A673 (cell line): ENCODE results near the gene OSBP2. TPM values are rescaled to one million over a fixed set of nuclear protein-coding genes. Genes with fewer than 3 reads are reported as not detected.

Experiments used
- BruUV-seq: library from RNA; stranded (reverse); fragments of 400-500 nt; replicated peaks from 2 replicates; lab custom pipeline; 2021; lab: Mats Ljungman, UMichigan
- CTCF ChIA-PET: fragments of 300-600 bp; sonication (Branson Sonifier 250); formaldehyde crosslinking; loops from one replicate; lab custom pipeline; 2022; ENCODE audit warnings: antibody characterized with exemption; lab: Charles Lee
- POLR2A ChIA-PET: fragments of 300-600 bp; sonication (Branson Sonifier 250); formaldehyde crosslinking; loops from one replicate; lab custom pipeline; 2022; ENCODE audit warnings: antibody characterized with exemption; ENCODE audit not compliant: low non-redundant PET; lab: Charles Lee
- DNase-seq: peaks from one replicate; pipeline ENCODE4 v3.0.0-alpha.2; 2015; ENCODE audit warnings: low spot score
- H3K27ac ChIP-seq: fragments of 200-600 bp; sonication (generic); 2 replicates; pipeline ENCODE4 v1.5.1; 2016; ENCODE audit warnings: mixed run types, low read depth, mild to moderate bottlenecking, mixed read lengths, antibody characterized with exemption, low read length; ENCODE audit not compliant: poor library complexity, severe bottlenecking
- H3K27me3 ChIP-seq: fragments of 200-600 bp; sonication (generic); replicated peaks from 2 replicates; pipeline ENCODE4 v1.6.1; 2017; ENCODE audit warnings: mixed run types, low read depth, mild to moderate bottlenecking, mixed read lengths, antibody characterized with exemption, low read length; ENCODE audit not compliant: insufficient read depth, poor library complexity
- H3K36me3 ChIP-seq: fragments of 200-600 bp; sonication (generic); 2 replicates; pipeline ENCODE4 v1.6.1; 2016; ENCODE audit warnings: mixed run types, mild to moderate bottlenecking, mixed read lengths, antibody characterized with exemption, low read length; ENCODE audit not compliant: insufficient read depth, poor library complexity, severe bottlenecking
- H3K4me1 ChIP-seq: fragments of 200-600 bp; sonication (generic); 2 replicates; pipeline ENCODE4 v1.6.1; 2017; ENCODE audit warnings: mixed run types, mild to moderate bottlenecking, mixed read lengths, antibody characterized with exemption, low read length; ENCODE audit not compliant: insufficient read depth, poor library complexity, severe bottlenecking
- H3K4me3 ChIP-seq: fragments of 200-600 bp; sonication (generic); 2 replicates; pipeline ENCODE4 v1.5.1; 2016; ENCODE audit warnings: low read depth, mixed run types, mild to moderate bottlenecking, mixed read lengths, low read length; ENCODE audit not compliant: poor library complexity, severe bottlenecking
- H3K9me3 ChIP-seq: fragments of 200-600 bp; sonication (generic); 2 replicates; pipeline ENCODE4 v1.6.1; 2016; ENCODE audit warnings: mixed run types, low read depth, mild to moderate bottlenecking, mixed read lengths, antibody characterized with exemption, low read length; ENCODE audit not compliant: poor library complexity, severe bottlenecking
- CTCF ChIP-seq: fragments of 300-800, 200-600 bp; sonication (generic); conservative IDR thresholded peaks from 2 replicates; pipeline ENCODE4 v1.5.1; 2017; ENCODE audit warnings: low read depth, mild to moderate bottlenecking, antibody characterized with exemption, low read length, moderate library complexity, mixed read lengths
- EZH2 ChIP-seq: fragments of 200-600 bp; sonication (generic); IDR thresholded peaks from 2 replicates; pipeline ENCODE4 v1.6.1; 2017; ENCODE audit warnings: borderline replicate concordance, low read depth, mild to moderate bottlenecking, mixed read lengths, antibody characterized with exemption, low read length; ENCODE audit not compliant: poor library complexity, severe bottlenecking
- intact Hi-C: fragments of 100-400 bp; cut with micrococcal nuclease; formaldehyde crosslinking; loops from one replicate; pipeline ENCODE4 v1.10.0; 2022; ENCODE audit not compliant: unreplicated experiment
- total RNA-seq: library from RNA; stranded (reverse); gene quantifications from 2 replicates; pipeline ENCODE4 v1.2.3, GENCODE V29; 2021

OSBP2 gene
- total RNA-seq, 1 experiment from 2014 or later, result 1.8 TPM

- CTCF ChIA-PET, result no interaction called here
- intact Hi-C loops, result no loop called here
- POLR2A ChIA-PET, result no interaction called here
Observed at GRCh38 chr22:30697975-30698374, 3.3 kb downstream of the OSBP2 start.

GRCh38 chr22:30701872-30702271 lies 7.2 kb downstream of the OSBP2 start:
- no peak overlapping the region for H3K4me3 ChIP-seq
- ChIA-PET CTCF (no interaction called here), POLR2A (no interaction called here)
- H3K4me1 ChIP-seq, result no peaks in the 10 kb centered on the region
- H3K9me3 ChIP-seq, result no peaks in the 10 kb centered on the region
- no TSS peak for BruUV-seq
- no peak overlapping the region for H3K27ac ChIP-seq
- TF ChIP-seq CTCF, result no peak
- no peak for TF ChIP-seq EZH2
- DNase-seq, result no peak
- no peaks in the 10 kb centered on the region for H3K27me3 ChIP-seq
- intact Hi-C loops, result no loop called here
- H3K36me3 ChIP-seq, result no peaks in the 10 kb centered on the region

More at GRCh38 chr22:30697975-30698374, 3.3 kb downstream of the OSBP2 start:
- no peak for DNase-seq
- no TSS peak for BruUV-seq
- peaks cover 5% of the 10 kb centered on the region for H3K4me1 ChIP-seq
- no peak for TF ChIP-seq EZH2
- no peak for TF ChIP-seq CTCF
- no peaks in the 10 kb centered on the region for H3K9me3 ChIP-seq
- no peak overlapping the region for H3K4me3 ChIP-seq
- no peaks in the 10 kb centered on the region for H3K36me3 ChIP-seq
- H3K27ac ChIP-seq, result no peak overlapping the region
- no peaks in the 10 kb centered on the region for H3K27me3 ChIP-seq

- H3K27ac ChIP-seq, result no peak overlapping the region
- intact Hi-C loops, result no loop called here
- no peaks in the 10 kb centered on the region for H3K4me1 ChIP-seq
- no peak for DNase-seq
- CTCF ChIA-PET, result no interaction called here
- H3K36me3 ChIP-seq, result no peaks in the 10 kb centered on the region
- BruUV-seq, result no TSS peak
- POLR2A ChIA-PET, result no interaction called here
- no peak overlapping the region for H3K4me3 ChIP-seq
- H3K9me3 ChIP-seq, result no peaks in the 10 kb centered on the region
- TF ChIP-seq EZH2, result no peak
- no peak for TF ChIP-seq CTCF
- no peaks in the 10 kb centered on the region for H3K27me3 ChIP-seq
Observed at GRCh38 chr22:30702856-30703255, 8.2 kb downstream of the OSBP2 start.
